HG02588 (cell line): Measurements from ENCODE around the gene TEX2.

Source experiments
- ATAC-seq: cut with Tn5 transposase; IDR thresholded peaks from one replicate; pipeline ENCODE4 v1.9.1; 2021; ENCODE audit warnings: mild to moderate bottlenecking, moderate library complexity; ENCODE audit not compliant: unreplicated experiment

The TEX2 gene

GRCh38 chr17:64148699-64149098 is 114.4 kb downstream of the TEX2 start:
- ATAC-seq = no peak

GRCh38 chr17:64148017-64148631 is 114.9 kb downstream of the TEX2 start:
- ATAC-seq = no peak

GRCh38 chr17:64147110-64148016 is 115.7 kb downstream of the TEX2 start:
- no peak for ATAC-seq

GRCh38 chr17:64146418-64147109 is 116.5 kb downstream of the TEX2 start:
- peak; percentile 16 for ATAC-seq

GRCh38 chr17:64145751-64146417 is 117.2 kb downstream of the TEX2 start:
- peak; percentile 94 for ATAC-seq

- peak; percentile 7 for ATAC-seq
Observed at GRCh38 chr17:64145375-64145750, 117.7 kb downstream of the TEX2 start.

GRCh38 chr17:64139542-64139941 is 123.5 kb downstream of the TEX2 start:
- ATAC-seq = no peak

GRCh38 chr17:64138441-64138840 is 124.6 kb downstream of the TEX2 start:
- no peak for ATAC-seq

GRCh38 chr17:64135000-64135399 is 128.1 kb downstream of the TEX2 start:
- no peak for ATAC-seq

GRCh38 chr17:64134216-64134970 is 128.7 kb downstream of the TEX2 start:
- no peak for ATAC-seq

- ATAC-seq = no peak
Observed at GRCh38 chr17:64133546-64134215, 129.4 kb downstream of the TEX2 start.

- no peak for ATAC-seq
Observed at GRCh38 chr17:64131606-64132270, 131.3 kb downstream of the TEX2 start.

GRCh38 chr17:64130559-64131001 is 132.5 kb downstream of the TEX2 start:
- peak; percentile 18 for ATAC-seq

- ATAC-seq = peak; percentile 77
Observed at GRCh38 chr17:64129765-64130558, 133.1 kb downstream of the TEX2 start, which contains the start of gene ERN1. ERN1 (minus strand) TSS chr17:64130144; CDS start chr17:64130029, 115 bp downstream.

GRCh38 chr17:64129515-64129764 is 133.6 kb downstream of the TEX2 start:
- ATAC-seq = no peak

- no peak for ATAC-seq
Observed at GRCh38 chr17:64128787-64129514, 134.1 kb downstream of the TEX2 start.

- no peak for ATAC-seq
Observed at GRCh38 chr17:64126918-64127317, 136.1 kb downstream of the TEX2 start.

- no peak for ATAC-seq
Observed at GRCh38 chr17:64125937-64126336, 137.1 kb downstream of the TEX2 start.
